ENCODE measurements around the gene ATAD3C.
"Not testable (repeated sequence)": the region's sequence is repeated elsewhere in the genome, so short reads cannot be mapped to it uniquely, and the experiment has no call there.

The ATAD3C gene

DNA sequence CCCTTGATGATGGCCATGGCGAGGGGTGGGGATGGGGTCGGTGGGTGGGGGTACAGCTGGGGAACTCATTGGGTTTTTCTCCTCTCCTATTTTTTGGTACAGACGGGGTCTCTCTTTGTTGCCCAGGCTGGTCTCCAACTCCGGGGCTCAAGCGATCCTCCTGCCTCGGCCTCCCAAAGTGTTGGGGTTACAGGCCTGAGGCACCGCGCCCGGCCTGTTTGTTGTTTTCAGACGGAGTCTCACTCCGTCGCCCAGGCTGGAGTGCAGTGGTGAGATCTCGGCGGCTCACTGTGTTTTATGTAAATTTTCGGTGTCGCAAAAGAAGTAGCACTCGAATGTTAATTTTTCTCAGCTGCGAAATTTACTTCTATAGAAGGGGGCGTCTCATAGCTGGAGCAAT is 2.9 kb upstream of the ATAD3C start:
- DNase-seq (ENCODE audit: low read depth, low spot score): not testable (repeated sequence)

- DNase-seq (ENCODE audit: low read depth, low spot score): not testable (repeated sequence)
These were observed 1.1 kb downstream of the ATAD3C start for GRCh38 chr1:1450616-1451015.

DNA sequence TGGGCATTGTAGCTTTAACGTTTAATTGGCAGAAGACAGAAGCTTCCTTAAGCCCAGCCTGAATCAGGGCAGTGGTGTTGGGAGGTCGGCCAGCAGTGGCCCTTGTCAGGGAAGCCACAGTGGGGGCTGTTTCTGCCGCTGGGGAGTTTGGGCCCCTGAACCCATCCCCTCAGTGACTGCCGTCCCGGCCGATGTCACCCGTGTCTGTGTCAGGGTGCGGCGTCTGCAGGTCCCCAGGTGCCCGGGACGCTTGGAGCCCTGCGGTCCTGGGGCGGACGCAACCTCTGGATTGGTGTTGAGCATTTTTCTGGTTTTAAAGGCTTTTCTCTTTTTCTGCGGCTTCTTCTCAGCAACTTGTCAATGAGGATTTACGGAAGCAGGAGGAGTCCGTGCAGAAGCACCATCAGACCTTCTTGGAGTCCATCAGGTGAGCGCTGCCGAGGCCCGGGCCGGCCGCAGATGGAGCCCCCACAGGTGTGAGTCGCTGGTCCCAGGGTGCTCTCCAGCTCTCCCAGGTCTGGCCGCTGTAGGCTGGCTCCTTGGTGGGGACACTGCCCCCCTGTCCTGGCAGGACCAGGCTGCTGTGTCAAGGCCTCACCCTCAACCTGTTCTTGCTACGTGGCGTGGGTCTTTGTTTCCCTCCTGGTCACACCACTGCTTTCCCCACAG is 2.3 kb downstream of the ATAD3C start:
- no peak for DNase-seq (ENCODE audit: low read depth, low spot score)

DNA sequence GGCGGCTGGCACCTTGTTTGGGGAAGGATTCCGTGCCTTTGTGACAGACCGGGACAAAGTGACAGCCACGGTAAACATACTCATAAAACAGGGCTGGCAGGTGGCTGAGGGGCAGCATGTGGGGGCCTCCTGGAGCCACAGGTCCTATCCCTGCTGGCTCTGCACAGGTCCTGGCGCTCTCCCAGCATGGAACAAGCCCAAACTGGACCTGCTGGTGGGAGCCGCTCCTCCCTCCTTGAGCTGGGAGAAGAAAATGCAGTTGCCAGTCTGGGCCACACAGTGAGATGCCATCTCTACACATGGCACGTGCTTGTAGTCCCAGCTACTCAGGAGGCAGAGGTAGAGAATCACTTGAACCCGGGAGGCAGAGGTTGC is 2.9 kb downstream of the ATAD3C start:
- not testable (repeated sequence) for DNase-seq (ENCODE audit: low read depth, low spot score)

DNA sequence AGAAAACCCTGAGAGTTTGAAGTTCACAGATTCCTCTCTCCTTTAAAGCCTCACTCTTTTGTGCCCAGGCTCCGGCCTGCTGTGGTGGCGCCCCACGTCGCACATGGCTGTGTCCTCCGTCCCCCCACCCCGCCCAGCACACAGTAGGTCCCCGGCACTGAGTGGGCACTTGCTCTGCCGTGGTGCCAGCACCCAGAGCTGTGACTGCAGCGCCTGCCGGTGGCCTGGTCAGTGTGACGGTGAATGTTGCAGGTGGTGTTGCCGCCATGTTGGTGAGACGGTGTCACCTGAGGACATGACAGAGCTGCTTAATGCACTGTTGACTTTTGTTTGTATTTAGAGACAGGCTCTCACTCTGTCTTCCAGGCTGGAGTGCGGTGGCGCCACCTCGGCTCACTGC is 3.4 kb downstream of the ATAD3C start:
- no peak for DNase-seq (ENCODE audit: low read depth, low spot score)

DNA sequence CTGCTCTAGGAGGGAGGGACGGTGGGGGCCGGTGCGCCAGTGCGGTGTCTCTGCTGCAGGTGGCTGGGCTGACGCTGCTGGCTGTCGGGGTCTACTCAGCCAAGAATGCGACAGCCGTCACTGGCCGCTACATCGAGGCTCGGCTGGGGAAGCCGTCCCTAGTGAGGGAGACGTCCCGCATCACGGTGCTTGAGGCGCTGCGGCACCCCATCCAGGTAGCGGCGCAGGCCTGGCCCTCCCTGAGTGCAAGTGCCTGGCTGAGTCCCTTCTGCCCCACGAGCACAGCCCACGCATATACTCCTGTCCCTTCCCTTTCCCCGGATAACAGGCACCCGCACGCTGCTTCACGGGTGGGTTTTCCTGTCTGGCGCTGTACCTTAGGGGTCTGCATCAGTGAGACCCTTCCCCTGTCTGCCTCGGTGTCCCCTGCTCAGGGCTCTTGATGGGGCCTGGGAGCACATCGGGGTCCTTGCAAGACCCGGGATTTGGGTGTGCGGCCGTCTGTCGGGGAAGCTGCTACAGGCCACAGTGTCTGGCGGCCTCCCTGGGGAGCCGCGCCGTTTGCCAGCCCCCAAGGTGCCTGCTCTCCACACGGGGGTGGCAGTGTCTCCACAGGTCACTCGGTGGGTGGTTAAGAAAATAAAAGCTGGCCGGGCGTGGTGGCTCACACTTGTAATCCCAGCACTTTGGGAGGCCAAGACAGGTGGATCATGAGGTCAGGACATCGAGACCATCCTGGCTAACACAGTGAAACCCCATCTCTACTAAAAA is 5.0 kb downstream of the ATAD3C start:
- DNase-seq (ENCODE audit: low read depth, low spot score): not testable (repeated sequence)

DNA sequence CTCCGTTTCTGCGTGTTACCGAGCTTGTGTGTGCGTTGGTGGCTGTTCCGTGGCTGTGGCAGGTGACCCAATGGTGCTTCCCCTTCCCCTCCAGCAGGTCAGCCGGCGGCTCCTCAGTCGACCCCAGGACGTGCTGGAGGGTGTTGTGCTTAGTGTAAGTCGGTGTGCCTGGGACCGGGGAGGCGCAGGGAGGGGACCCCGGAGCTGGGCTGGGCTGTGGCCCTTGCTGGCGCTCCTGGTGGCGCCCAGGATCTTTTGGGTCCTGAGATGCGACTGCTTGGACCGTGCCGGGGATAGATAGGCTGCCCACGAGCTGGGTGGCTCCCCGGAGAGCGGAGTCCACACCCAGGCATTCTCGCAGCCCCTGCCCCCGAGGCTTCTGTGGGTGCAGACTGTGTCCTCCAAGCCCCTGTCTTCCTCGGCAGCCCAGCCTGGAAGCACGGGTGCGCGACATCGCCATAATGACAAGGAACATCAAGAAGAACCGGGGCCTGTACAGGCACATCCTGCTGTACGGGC is 5.9 kb downstream of the ATAD3C start:
- no peak for DNase-seq (ENCODE audit: low read depth, low spot score)

DNA sequence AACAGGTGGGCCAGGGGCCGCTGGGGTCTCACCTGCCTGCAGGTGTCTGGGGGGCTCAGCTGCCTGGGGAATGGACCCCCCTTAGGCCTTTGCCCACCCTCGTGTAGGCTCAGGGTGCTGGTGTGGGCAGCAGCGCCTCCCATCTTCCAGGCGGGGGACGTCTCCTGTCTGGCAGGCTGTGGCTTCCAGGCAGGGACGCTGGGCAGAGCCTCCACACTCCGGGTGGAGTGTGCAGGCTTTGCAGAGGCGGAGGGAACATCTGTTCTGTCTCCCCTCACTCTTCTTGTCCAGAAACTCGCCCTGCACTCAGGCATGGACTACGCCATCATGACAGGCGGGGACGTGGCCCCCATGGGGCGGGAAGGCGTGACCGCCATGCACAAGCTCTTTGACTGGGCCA is 6.4 kb downstream of the ATAD3C start:
- DNase-seq (ENCODE audit: low read depth, low spot score): not testable (repeated sequence)

DNA sequence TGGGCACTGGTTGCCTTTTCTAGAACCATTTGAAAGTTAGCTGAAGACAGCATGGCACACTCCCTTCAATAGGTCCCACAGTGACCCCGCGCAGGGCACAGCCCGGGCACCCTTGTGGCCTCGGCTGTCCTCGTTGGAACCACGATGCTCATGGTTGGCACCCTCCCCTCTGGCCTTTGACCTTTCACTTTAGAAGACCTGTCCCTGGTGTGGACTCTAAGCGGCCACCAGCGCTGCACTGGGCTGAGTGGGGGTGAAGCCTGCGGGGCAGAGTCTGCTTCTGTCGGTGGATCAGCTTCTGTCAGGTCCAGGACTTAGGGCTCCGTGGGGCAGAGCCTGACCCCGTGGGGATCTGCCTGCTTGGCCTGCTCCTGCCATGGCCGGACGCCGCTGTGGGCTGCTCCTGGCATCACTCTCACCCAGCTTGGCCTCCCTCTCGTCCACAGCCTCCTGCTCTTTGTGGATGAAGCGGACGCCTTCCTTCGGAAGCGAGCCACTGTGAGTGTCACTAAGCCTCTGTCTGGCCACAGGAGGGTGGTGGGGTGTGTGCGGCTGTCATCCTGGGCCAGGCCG is 7.3 kb downstream of the ATAD3C start:
- DNase-seq (ENCODE audit: low read depth, low spot score): not testable (repeated sequence)

DNA sequence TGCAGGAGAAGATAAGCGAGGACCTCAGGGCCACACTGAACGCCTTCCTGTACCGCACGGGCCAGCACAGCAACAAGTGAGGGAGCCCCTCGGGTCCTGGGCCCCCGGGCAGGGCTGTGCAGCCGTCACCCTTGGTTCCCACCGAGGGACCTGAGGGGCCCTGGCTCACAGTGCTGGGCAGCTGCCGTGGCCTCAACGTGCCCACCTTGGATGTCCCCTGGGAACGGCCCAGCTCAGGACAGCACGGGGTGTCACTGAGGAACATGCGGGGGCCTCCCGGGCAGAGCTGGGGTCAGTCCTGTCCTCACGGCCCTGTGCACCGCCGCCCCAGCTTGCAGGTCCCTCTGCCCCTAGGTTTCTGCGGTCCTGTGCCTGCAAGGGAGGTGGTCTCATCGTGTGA is 9.7 kb downstream of the ATAD3C start:
- DNase-seq (ENCODE audit: low read depth, low spot score): not testable (repeated sequence)

- DNase-seq (ENCODE audit: low read depth, low spot score): not testable (repeated sequence)
These were observed 10.2 kb downstream of the ATAD3C start for GRCh38 chr1:1459711-1460110.

- no peak for DNase-seq (ENCODE audit: low read depth, low spot score)
These were observed 11.1 kb downstream of the ATAD3C start for GRCh38 chr1:1460540-1461130.

DNA sequence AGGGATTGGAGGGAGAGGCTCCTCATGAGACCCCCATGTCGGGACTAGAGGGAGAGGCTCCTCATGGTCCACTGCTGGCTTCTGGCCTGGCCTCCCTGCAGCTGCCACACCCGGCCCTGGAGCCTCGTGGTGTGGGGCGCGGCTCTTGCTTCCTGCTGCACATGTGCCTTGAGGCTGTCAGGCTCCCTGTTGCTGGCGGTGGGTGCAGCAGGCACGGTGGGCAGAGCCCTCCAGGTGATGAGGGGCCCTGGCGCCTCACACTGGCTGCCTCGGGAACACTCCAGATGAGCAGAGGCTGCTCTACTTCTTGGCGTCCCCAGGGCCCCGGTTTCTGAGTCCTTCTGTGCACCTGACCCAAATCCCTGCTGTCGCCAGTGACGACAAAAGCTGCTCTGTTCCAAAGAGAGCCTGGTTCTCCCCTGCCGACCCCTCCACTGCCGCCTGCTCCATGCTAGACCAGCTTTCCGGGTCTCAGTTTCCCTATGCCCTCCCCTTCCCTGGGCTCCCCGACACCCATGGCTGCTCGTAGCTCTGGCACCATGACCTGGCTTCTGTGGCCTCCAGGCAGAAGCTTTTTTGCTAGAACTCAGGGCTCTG is 12.3 kb downstream of the ATAD3C start:
- no peak for DNase-seq (ENCODE audit: low read depth, low spot score)

- DNase-seq (ENCODE audit: low read depth, low spot score): no peak
These were observed 13.0 kb downstream of the ATAD3C start for GRCh38 chr1:1462318-1462966.

- DNase-seq (ENCODE audit: low read depth, low spot score): no peak
These were observed 13.8 kb downstream of the ATAD3C start for GRCh38 chr1:1463312-1463711.

- not testable (repeated sequence) for DNase-seq (ENCODE audit: low read depth, low spot score)
These were observed 18.9 kb downstream of the ATAD3C start for GRCh38 chr1:1468196-1468985.

- DNase-seq (ENCODE audit: low read depth, low spot score): no peak
These were observed 21.3 kb downstream of the ATAD3C start for GRCh38 chr1:1470626-1471388.

DNA sequence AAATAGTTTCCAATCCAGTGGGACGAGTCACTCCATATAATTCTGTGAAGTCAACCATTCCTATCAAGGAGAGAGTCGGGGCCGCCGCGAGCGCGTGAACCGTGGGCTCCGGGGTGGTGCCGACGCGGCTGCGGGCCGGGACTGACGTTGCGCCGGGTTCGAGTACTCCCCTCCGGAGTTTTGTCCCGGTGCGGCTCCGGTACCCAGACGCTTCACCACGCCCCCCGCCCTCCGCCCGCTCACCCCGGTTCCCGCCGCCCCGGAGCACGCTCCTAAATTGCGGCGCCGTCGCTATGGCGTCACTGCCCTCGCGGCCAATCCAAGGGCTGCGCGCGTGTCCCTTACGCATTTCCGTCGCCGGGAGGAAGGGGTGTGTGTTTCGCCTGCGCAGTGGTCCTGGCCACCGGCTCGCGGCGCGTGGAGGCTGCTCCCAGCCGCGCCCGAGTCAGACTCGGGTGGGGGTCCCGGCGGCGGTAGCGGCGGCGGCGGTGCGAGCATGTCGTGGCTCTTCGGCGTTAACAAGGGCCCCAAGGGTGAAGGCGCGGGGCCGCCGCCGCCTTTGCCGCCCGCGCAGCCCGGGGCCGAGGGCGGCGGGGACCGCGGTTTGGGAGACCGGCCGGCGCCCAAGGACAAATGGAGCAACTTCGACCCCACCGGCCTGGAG is 22.0 kb downstream of the ATAD3C start, which contains the start of gene ATAD3B:
ATAD3B (plus strand) TSS at position 377 of the 664 bp plus-strand sequence; CDS start at position 497, 120 bp downstream.
- DNase-seq (ENCODE audit: low read depth, low spot score): peak; percentile 71

All from smooth muscle cell of the brain vasculature (primary cell).